GM18951 (cell line): ENCODE measurements around the gene IGFN1.

Experiments used
- POLR2A ChIP-seq: IDR thresholded peaks from 4 replicates; pipeline ENCODE4 v1.6.1; 2011; ENCODE audit warnings: mild to moderate bottlenecking; ENCODE audit not compliant: insufficient read length, insufficient read depth; ENCODE audit errors: extremely low read depth
- in situ Hi-C: fragments of 300-500 bp; cut with MboI; formaldehyde crosslinking; loops from one replicate; pipeline ENCODE4 v1.12.0; 2022; ENCODE audit warnings: low sequenced_read_pairs, mixed read lengths, inconsistent platforms; ENCODE audit not compliant: unreplicated experiment

Gene IGFN1

DNA sequence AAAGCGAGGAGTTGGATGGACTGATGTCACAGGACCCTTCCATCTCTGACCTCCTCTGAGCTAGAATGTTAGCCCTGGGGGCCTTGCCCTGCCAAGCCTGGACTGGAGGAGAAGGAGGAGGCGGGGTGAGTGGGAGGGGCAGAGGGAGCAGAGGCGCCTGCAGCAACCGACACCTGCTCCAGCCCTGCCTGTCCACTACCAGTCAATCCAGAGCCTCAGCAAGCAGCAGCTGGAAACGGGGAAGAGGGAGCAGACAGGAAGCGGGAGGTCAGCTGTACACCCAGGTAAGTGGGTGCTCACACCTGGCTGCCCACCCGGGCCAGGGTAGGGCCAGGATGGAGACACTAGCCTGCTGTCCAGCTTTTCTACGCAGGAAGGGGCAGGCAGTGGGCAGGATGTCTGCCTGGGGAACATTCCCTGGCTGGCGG lies at the start of gene IGFN1:
IGFN1 (plus strand) TSS at position 201 of the 428 bp plus-strand sequence. CDS start 2,470 bp downstream, outside the sequence.
- in situ Hi-C loops, result no loop called here
- TF ChIP-seq POLR2A, result no peak

- no peak for TF ChIP-seq POLR2A
- in situ Hi-C loops, result no loop called here
Measured at GRCh38 chr1:201140941-201141260, 49.7 kb upstream of the IGFN1 start.

DNA sequence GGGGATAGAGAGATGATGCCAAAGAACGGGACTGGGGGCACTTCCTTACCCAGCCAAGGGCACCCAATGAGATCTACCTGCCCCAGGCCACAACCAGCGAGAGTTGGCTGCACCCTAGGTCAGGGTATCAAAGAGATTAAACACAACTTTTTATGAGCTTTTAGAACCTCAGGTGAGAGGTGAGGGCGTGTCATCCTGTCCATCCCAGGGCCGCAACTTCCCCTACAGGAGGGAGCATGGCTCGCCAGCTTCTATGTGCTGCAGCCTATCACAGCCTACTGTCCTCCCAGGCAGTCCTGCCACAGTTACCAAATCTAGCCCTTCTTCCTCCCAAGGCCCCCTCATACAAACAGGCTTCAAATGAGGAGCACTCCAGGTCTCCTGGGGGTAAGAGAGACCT lies 49.2 kb upstream of the IGFN1 start:
- in situ Hi-C loops, result no loop called here
- TF ChIP-seq POLR2A, result no peak

DNA sequence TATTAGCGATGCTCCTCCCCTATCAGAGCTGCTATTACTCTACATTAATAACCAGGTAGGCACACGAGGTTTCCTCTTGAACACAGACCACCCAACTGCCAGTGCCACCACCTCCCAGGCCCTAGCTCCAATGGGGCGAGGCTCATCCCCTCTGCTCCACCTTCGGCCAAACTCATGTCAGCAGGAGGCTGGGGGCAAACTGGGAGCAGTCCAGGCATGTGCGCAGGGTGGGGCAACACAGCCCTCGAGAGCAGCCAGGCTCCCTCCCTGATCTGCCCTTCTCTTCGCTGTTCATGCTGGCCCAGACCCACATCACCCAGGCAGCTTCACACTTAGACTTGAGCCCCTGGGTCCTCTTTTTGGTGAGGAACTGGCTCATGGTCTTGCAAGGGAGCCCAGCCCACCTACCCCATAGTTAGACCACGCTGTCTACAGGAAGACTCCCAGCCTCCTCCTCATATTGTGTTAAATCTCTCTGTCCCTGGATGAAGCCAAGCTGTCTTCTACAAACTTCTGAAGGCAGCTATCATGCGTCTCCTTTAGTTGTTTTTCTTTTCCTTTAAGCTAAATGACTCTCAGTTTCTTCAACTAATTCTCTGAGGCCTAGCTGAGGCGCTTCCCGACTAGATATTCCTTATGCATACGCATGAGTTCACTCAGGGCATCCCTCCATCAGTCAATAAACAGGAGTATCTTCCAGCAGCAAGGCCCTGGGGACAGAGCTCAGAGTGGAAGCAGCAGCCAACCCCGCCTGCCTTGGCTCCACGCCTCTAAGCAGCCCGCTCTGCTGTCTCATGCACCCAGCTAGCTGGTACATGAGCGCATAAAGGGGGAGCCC lies 48.4 kb upstream of the IGFN1 start:
- in situ Hi-C loops, result no loop called here
- no peak for TF ChIP-seq POLR2A

GRCh38 chr1:201142849-201143725 lies 47.5 kb upstream of the IGFN1 start:
- in situ Hi-C loops, result no loop called here
- no peak for TF ChIP-seq POLR2A

- TF ChIP-seq POLR2A, result no peak
- in situ Hi-C loops, result no loop called here
Measured at GRCh38 chr1:201143726-201144635, 46.6 kb upstream of the IGFN1 start.

DNA sequence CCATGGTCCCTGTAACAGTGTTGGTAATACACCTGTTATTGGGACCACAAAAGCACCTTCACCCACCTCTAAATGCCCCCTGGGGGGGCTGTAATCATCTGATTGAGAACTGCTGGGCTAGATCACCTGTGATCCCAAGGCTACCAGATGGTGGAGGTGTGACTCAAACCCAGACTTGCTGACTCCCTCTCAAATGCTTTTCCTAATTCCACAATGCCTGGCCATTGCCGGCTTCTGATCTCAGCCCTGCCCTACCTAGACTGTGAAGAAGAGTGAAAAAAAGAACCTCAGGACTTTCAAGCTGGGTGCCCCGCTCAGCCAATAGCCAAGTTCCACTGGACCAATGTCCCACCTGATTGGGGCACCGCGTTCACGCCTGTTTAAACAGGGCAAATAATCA lies 45.9 kb upstream of the IGFN1 start:
- in situ Hi-C loops, result no loop called here
- no peak for TF ChIP-seq POLR2A

DNA sequence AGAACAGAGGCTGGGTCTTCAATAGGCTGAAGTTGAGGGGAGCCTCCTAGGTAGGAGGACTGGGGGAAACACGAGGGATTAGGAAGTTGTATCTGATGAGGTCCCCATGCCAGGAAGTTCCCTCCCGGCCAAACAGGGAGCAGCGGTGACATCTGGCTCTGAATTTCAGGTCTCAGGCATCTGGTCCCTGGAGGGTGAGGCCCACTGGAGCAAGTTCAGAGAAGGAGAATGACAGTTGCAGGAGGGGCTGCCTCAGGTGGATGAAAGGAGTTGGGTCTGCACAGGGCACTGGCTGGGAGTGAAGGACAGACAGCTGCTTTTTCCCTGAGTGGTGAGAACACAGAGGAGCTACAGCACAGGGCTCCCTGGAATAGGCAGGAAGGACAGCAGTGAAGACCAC lies 45.5 kb upstream of the IGFN1 start:
- in situ Hi-C loops, result no loop called here
- TF ChIP-seq POLR2A, result no peak

DNA sequence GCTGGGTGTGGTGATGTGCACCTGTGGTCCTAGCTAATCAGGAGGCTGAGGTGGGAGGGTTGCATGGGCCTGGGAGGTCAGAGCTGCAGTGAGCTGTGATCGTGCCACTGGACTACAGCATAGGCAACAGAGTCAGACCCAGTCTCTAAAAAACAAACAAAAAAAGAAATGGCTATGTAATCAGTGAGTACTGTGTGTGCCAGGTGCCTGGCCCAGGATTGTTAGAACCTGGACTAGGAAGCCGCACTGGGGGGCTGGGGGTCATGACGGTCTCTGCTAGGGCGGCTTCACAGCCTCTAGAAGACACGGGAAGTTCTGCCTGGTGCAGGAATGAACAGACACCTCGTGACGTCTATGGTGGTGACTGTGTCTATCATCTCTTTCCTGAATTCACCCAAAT lies 44.8 kb upstream of the IGFN1 start:
- no peak for TF ChIP-seq POLR2A

GRCh38 chr1:201146626-201147390 lies 43.8 kb upstream of the IGFN1 start:
- in situ Hi-C loops, result no loop called here
- no peak for TF ChIP-seq POLR2A

More for the DNA sequence above, 44.8 kb upstream of the IGFN1 start:
- in situ Hi-C loops, result no loop called here

DNA sequence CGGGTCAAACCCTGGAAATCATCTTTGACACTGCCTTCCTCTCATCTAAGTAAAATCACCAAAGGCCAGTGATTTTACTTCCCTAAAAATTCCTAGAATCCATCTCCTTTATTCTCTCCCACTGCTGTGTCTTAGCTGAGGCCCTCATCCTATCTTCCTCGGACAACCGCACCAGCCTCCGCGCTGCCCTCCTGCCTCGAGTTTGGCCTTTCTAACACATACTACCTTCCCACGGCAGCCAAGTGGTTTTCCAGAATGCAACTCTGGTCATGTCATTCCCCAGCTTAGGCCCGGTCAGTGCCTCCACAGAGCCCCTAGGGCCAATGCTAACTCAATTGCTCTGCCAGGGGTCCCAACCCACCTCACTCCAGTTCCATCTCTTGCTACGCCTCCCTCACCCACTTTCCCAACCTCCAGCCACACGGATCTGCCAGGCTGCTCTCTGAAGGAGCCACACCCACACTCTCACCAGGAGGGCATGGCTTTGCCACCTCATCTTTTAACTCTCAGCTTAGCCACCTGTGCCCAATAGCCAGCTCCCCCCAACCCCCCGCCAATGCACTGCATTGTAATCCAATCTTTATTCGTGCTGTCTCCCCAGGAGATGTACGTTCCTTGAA lies 43.1 kb upstream of the IGFN1 start:
- TF ChIP-seq POLR2A, result no peak
- in situ Hi-C loops, result no loop called here

GRCh38 chr1:201149400-201149799 lies 41.2 kb upstream of the IGFN1 start:
- no peak for TF ChIP-seq POLR2A
- in situ Hi-C loops, result no loop called here
